Mesenchymal stem cell (in vitro differentiated cells and primary cell): Measurements from ENCODE around the gene FBXO44.

Source experiments
- DNase-seq: peaks from one replicate; pipeline ENCODE4 v3.0.0-alpha.2; 2013
- H2AFZ ChIP-seq: one replicate; pipeline ENCODE4 v1.6.1; 2013; ENCODE audit warnings: low read depth, mild to moderate bottlenecking, control low read depth, inconsistent platforms, low read length, moderate library complexity
- H2AK5ac ChIP-seq: 2 replicates; pipeline ENCODE4 v1.6.1; 2013; ENCODE audit warnings: low read length, moderate library complexity, mild to moderate bottlenecking, inconsistent platforms; ENCODE audit not compliant: severe bottlenecking
- H2BK120ac ChIP-seq: one replicate; pipeline ENCODE4 v1.6.1; 2013; ENCODE audit warnings: low read depth, mild to moderate bottlenecking, inconsistent platforms, low read length, moderate library complexity
- H2BK12ac ChIP-seq, 2 experiments: one replicate each; pipeline ENCODE4 v1.6.1; 2013; ENCODE audit warnings: inconsistent platforms in 2 of 2, low read length in 2 of 2, mild to moderate bottlenecking in 2 of 2, moderate library complexity in 2 of 2, control low read depth in 1 of 2
- H2BK15ac ChIP-seq: one replicate; pipeline ENCODE4 v1.6.1; 2013; ENCODE audit warnings: mild to moderate bottlenecking, low read depth, inconsistent platforms; ENCODE audit not compliant: poor library complexity, severe bottlenecking
- H2BK5ac ChIP-seq: 2 replicates; pipeline ENCODE4 v1.6.1; 2013; ENCODE audit warnings: low read depth, mild to moderate bottlenecking, low read length, control low read depth, inconsistent platforms; ENCODE audit not compliant: poor library complexity, severe bottlenecking
- H3K14ac ChIP-seq, 2 experiments: one replicate each; pipeline ENCODE4 v1.6.1; 2013; ENCODE audit warnings: inconsistent platforms in 2 of 2, low read length in 2 of 2, control low read depth in 1 of 2, mild to moderate bottlenecking in 1 of 2, moderate library complexity in 1 of 2
- H3K18ac ChIP-seq, 2 experiments: one replicate each; pipeline ENCODE4 v1.6.1; 2013; ENCODE audit warnings: inconsistent platforms in 2 of 2, low read length in 2 of 2, control low read depth in 1 of 2, low read depth in 1 of 2, mild to moderate bottlenecking in 1 of 2
- H3K23ac ChIP-seq, 2 experiments: one replicate each; pipeline ENCODE4 v1.6.1; 2013; ENCODE audit warnings: inconsistent platforms in 2 of 2, low read length in 2 of 2, mild to moderate bottlenecking in 2 of 2, moderate library complexity in 2 of 2, control low read depth in 1 of 2
- H3K27ac ChIP-seq: 2 replicates; pipeline ENCODE4 v1.5.1; 2013; ENCODE audit warnings: mild to moderate bottlenecking, moderate library complexity, low read length, control low read depth, inconsistent platforms; ENCODE audit not compliant: poor library complexity, severe bottlenecking
- H3K27me3 ChIP-seq, 2 experiments: 2 replicates each; pipeline versions ENCODE4 v1.6.1 to v1.7.0; 2013; ENCODE audit warnings: low read length in 2 of 2, mild to moderate bottlenecking in 2 of 2, moderate library complexity in 2 of 2, control low read depth in 1 of 2, inconsistent platforms in 1 of 2; ENCODE audit not compliant: control insufficient read depth in 1 of 2, insufficient read depth in 1 of 2
- H3K36me3 ChIP-seq, 2 experiments: 2 replicates each; pipeline versions ENCODE4 v1.6.1 to v1.7.0; 2013; ENCODE audit warnings: low read length in 2 of 2, control low read depth in 1 of 2, inconsistent platforms in 1 of 2, low read depth in 1 of 2, mild to moderate bottlenecking in 1 of 2; ENCODE audit not compliant: insufficient read depth in 2 of 2, control insufficient read depth in 1 of 2
- H3K4ac ChIP-seq, 2 experiments: one replicate each; pipeline ENCODE4 v1.6.1; 2013; ENCODE audit warnings: inconsistent platforms in 2 of 2, low read length in 2 of 2, mild to moderate bottlenecking in 2 of 2, moderate library complexity in 2 of 2, control low read depth in 1 of 2, low read depth in 1 of 2
- H3K4me1 ChIP-seq: 2 replicates; pipeline ENCODE4 v1.6.1; 2013; ENCODE audit warnings: low read depth, low read length, control low read depth; ENCODE audit not compliant: control insufficient read depth, insufficient read depth
- H3K4me2 ChIP-seq: 2 replicates; pipeline ENCODE4 v1.6.1; 2013; ENCODE audit warnings: low read length, mild to moderate bottlenecking, inconsistent platforms; ENCODE audit not compliant: poor library complexity, severe bottlenecking
- H3K4me3 ChIP-seq, 2 experiments: 2 replicates each; pipeline versions ENCODE4 v1.5.1 to v1.7.0; 2013; ENCODE audit warnings: low read length in 2 of 2, mild to moderate bottlenecking in 2 of 2, control low read depth in 1 of 2, low read depth in 1 of 2; ENCODE audit not compliant: insufficient read depth in 1 of 2
- H3K79me1 ChIP-seq: replicated peaks from 2 replicates; pipeline ENCODE4 v1.6.1; 2013; ENCODE audit warnings: mild to moderate bottlenecking, control low read depth, low read length, inconsistent platforms; ENCODE audit not compliant: poor library complexity, severe bottlenecking
- H3K9ac ChIP-seq: 2 replicates; pipeline ENCODE4 v1.7.0; 2013; ENCODE audit warnings: mild to moderate bottlenecking, low read length, moderate library complexity
- H3K9me3 ChIP-seq: 2 replicates; pipeline ENCODE4 v1.7.0; 2013; ENCODE audit warnings: mild to moderate bottlenecking, low read length; ENCODE audit not compliant: control insufficient read depth
- H4K8ac ChIP-seq: one replicate; pipeline ENCODE4 v1.6.1; 2013; ENCODE audit warnings: inconsistent platforms, mild to moderate bottlenecking, low read length, moderate library complexity
- H4K91ac ChIP-seq: one replicate; pipeline ENCODE4 v1.6.1; 2013; ENCODE audit warnings: mild to moderate bottlenecking, low read length, inconsistent platforms
- WGBS: methylation state at CpG from one replicate; pipeline ENCODE4 v1.1.7; 2013; ENCODE audit warnings: mixed read lengths; 5-methylcytosine and 5-hydroxymethylcytosine counted together

FBXO44 gene

GRCh38 chr1:11628767-11629166, 25.9 kb upstream of the FBXO44 start:
- Histone ChIP-seq H4K91ac (no peak overlapping the region), H2AK5ac (no peak overlapping the region), H3K27me3 (peaks cover 19 to 63% of the 10 kb centered on the region in 2 experiments), H3K14ac (no peak overlapping the region), H2BK120ac (no peak overlapping the region), H3K9me3 (no peaks in the 10 kb centered on the region), H3K4ac (no peak overlapping the region), H2BK5ac (no peak overlapping the region), H2BK15ac (no peak overlapping the region), H3K9ac (no peak overlapping the region), H3K4me3 (no peak overlapping the region), H3K79me1 (no peaks in the 10 kb centered on the region), H3K18ac (no peak overlapping the region), H2AFZ (no peak overlapping the region), H3K4me2 (no peak overlapping the region), H3K23ac (no peak overlapping the region), H3K36me3 (no peaks in the 10 kb centered on the region), H4K8ac (no peak overlapping the region), H2BK12ac (no peak overlapping the region), H3K4me1 (no peaks in the 10 kb centered on the region), H3K27ac (no peak overlapping the region)
- no peak for DNase-seq
- 85% methylated on average over 7 of the region's 7 CpGs for WGBS

- WGBS: 53% methylated on average over 14 of the region's 15 CpGs
- H3K4me1 ChIP-seq: no peaks in the 10 kb centered on the region
- no peak overlapping the region for H4K8ac ChIP-seq
- no peak overlapping the region for H3K4ac ChIP-seq
- H3K9ac ChIP-seq: no peak overlapping the region
- H3K27me3 ChIP-seq: peaks cover 19 to 63% of the 10 kb centered on the region in 2 experiments
- no peak overlapping the region for H4K91ac ChIP-seq
- no peak overlapping the region for H3K18ac ChIP-seq
- no peak overlapping the region for H2BK15ac ChIP-seq
- no peak overlapping the region for H2BK120ac ChIP-seq
- no peak overlapping the region for H3K14ac ChIP-seq
- no peaks in the 10 kb centered on the region for H3K79me1 ChIP-seq
- H3K9me3 ChIP-seq: no peaks in the 10 kb centered on the region
- no peak overlapping the region for H2AK5ac ChIP-seq
- no peak overlapping the region for H3K4me3 ChIP-seq
- no peak overlapping the region for H3K4me2 ChIP-seq
- H2AFZ ChIP-seq: no peak overlapping the region
- H3K36me3 ChIP-seq: no peaks in the 10 kb centered on the region
- H3K27ac ChIP-seq: no peak overlapping the region
- no peak for DNase-seq
- H3K23ac ChIP-seq: no peak overlapping the region
- no peak overlapping the region for H2BK12ac ChIP-seq
- H2BK5ac ChIP-seq: no peak overlapping the region
Observed at GRCh38 chr1:11629184-11630016, 25.3 kb upstream of the FBXO44 start.

GRCh38 chr1:11634365-11635192, 20.1 kb upstream of the FBXO44 start:
- no peak overlapping the region for H3K4ac ChIP-seq
- no peak overlapping the region for H3K4me3 ChIP-seq
- no peak overlapping the region for H3K9ac ChIP-seq
- H2BK5ac ChIP-seq: no peak overlapping the region
- H4K91ac ChIP-seq: no peak overlapping the region
- 76% methylated on average over 11 of the region's 11 CpGs for WGBS
- DNase-seq: no peak
- H3K4me1 ChIP-seq: no peaks in the 10 kb centered on the region
- no peak overlapping the region for H2AK5ac ChIP-seq
- H3K79me1 ChIP-seq: no peaks in the 10 kb centered on the region
- H3K27ac ChIP-seq: no peak overlapping the region
- no peaks in the 10 kb centered on the region for H3K9me3 ChIP-seq
- H2BK12ac ChIP-seq: no peak overlapping the region
- no peak overlapping the region for H2BK120ac ChIP-seq
- H3K14ac ChIP-seq: no peak overlapping the region
- no peak overlapping the region for H2BK15ac ChIP-seq
- H3K27me3 ChIP-seq: peaks cover 20 to 76% of the 10 kb centered on the region in 2 experiments
- no peaks in the 10 kb centered on the region for H3K36me3 ChIP-seq
- no peak overlapping the region for H4K8ac ChIP-seq
- no peak overlapping the region for H3K23ac ChIP-seq
- H2AFZ ChIP-seq: no peak overlapping the region
- no peak overlapping the region for H3K18ac ChIP-seq
- no peak overlapping the region for H3K4me2 ChIP-seq

- no peak overlapping the region for H4K8ac ChIP-seq
- no peak overlapping the region for H3K4ac ChIP-seq
- H2BK12ac ChIP-seq: no peak overlapping the region
- WGBS: 55% methylated on average over 5 of the region's 5 CpGs
- no peak overlapping the region for H3K18ac ChIP-seq
- peaks cover 18 to 76% of the 10 kb centered on the region in 2 experiments for H3K27me3 ChIP-seq
- H3K4me3 ChIP-seq: no peak overlapping the region
- H3K9ac ChIP-seq: no peak overlapping the region
- H4K91ac ChIP-seq: no peak overlapping the region
- H3K27ac ChIP-seq: no peak overlapping the region
- H3K36me3 ChIP-seq: no peaks in the 10 kb centered on the region
- H2AFZ ChIP-seq: no peak overlapping the region
- no peak overlapping the region for H3K23ac ChIP-seq
- no peaks in the 10 kb centered on the region for H3K79me1 ChIP-seq
- H2BK5ac ChIP-seq: no peak overlapping the region
- H2BK120ac ChIP-seq: no peak overlapping the region
- H3K9me3 ChIP-seq: no peaks in the 10 kb centered on the region
- no peak overlapping the region for H3K4me2 ChIP-seq
- no peaks in the 10 kb centered on the region for H3K4me1 ChIP-seq
- H2BK15ac ChIP-seq: no peak overlapping the region
- H3K14ac ChIP-seq: no peak overlapping the region
- no peak overlapping the region for H2AK5ac ChIP-seq
- no peak for DNase-seq
Observed at GRCh38 chr1:11638121-11638520, 16.6 kb upstream of the FBXO44 start.
